Measurements from ENCODE around the gene SPTAN1.

Gene SPTAN1

GRCh38 chr9:128521956-128522355 lies 30.4 kb upstream of the SPTAN1 start:
- no peak overlapping the region for H3K4me3 ChIP-seq (ENCODE audit: low read depth, low read length)
- in situ Hi-C loops (cut with HindIII; ENCODE audit: low sequenced_read_pairs) = no loop called here
- DNase-seq (ENCODE audit: low read depth, low spot score) = no peak
- no peak for TF ChIP-seq CTCF (IDR thresholded peaks at IDR 0.05; ENCODE audit: low read depth, low read length)

GRCh38 chr9:128523199-128523925 lies 29.0 kb upstream of the SPTAN1 start:
- in situ Hi-C loops (cut with HindIII; ENCODE audit: low sequenced_read_pairs) = no loop called here
- DNase-seq (ENCODE audit: low read depth, low spot score) = peak; percentile 62
- no peak overlapping the region for H3K4me3 ChIP-seq (ENCODE audit: low read depth, low read length)
- TF ChIP-seq CTCF (IDR thresholded peaks at IDR 0.05; ENCODE audit: low read depth, low read length) = no peak

- DNase-seq (ENCODE audit: low read depth, low spot score) = no peak
- TF ChIP-seq CTCF (IDR thresholded peaks at IDR 0.05; ENCODE audit: low read depth, low read length) = no peak
- no peak overlapping the region for H3K4me3 ChIP-seq (ENCODE audit: low read depth, low read length)
- in situ Hi-C loops (cut with HindIII; ENCODE audit: low sequenced_read_pairs) = no loop called here
Observed at GRCh38 chr9:128526720-128527119, 25.7 kb upstream of the SPTAN1 start.

- in situ Hi-C loops (cut with HindIII; ENCODE audit: low sequenced_read_pairs) = no loop called here
- DNase-seq (ENCODE audit: low read depth, low spot score) = no peak
- TF ChIP-seq CTCF (IDR thresholded peaks at IDR 0.05; ENCODE audit: low read depth, low read length) = no peak
Observed at GRCh38 chr9:128528445-128529160, 23.8 kb upstream of the SPTAN1 start.

GRCh38 chr9:128529191-128529590 lies 23.2 kb upstream of the SPTAN1 start:
- TF ChIP-seq CTCF (IDR thresholded peaks at IDR 0.05; ENCODE audit: low read depth, low read length) = no peak
- in situ Hi-C loops (cut with HindIII; ENCODE audit: low sequenced_read_pairs) = no loop called here
- DNase-seq (ENCODE audit: low read depth, low spot score) = no peak
- H3K4me3 ChIP-seq (ENCODE audit: low read depth, low read length) = no peak overlapping the region

More at GRCh38 chr9:128528445-128529160, 23.8 kb upstream of the SPTAN1 start:
- H3K4me3 ChIP-seq (ENCODE audit: low read depth, low read length) = no peak overlapping the region

- TF ChIP-seq CTCF (IDR thresholded peaks at IDR 0.05; ENCODE audit: low read depth, low read length) = no peak
- no peak for DNase-seq (ENCODE audit: low read depth, low spot score)
- in situ Hi-C loops (cut with HindIII; ENCODE audit: low sequenced_read_pairs) = no loop called here
- H3K4me3 ChIP-seq (ENCODE audit: low read depth, low read length) = no peak overlapping the region
Observed at GRCh38 chr9:128532581-128532980, 19.8 kb upstream of the SPTAN1 start.
